Anterior cingulate cortex (tissue), 58 donors: Measurements from ENCODE around the gene ARPIN.
"Not testable (repeated sequence)": the region's sequence is repeated elsewhere in the genome, so short reads cannot be mapped to it uniquely, and the experiment has no call there.

Source experiments
- DNase-seq, 58 donors: peaks; one replicate each; lab custom pipeline; 2025; lab: John Stamatoyannopoulos, UW

Gene ARPIN

DNA sequence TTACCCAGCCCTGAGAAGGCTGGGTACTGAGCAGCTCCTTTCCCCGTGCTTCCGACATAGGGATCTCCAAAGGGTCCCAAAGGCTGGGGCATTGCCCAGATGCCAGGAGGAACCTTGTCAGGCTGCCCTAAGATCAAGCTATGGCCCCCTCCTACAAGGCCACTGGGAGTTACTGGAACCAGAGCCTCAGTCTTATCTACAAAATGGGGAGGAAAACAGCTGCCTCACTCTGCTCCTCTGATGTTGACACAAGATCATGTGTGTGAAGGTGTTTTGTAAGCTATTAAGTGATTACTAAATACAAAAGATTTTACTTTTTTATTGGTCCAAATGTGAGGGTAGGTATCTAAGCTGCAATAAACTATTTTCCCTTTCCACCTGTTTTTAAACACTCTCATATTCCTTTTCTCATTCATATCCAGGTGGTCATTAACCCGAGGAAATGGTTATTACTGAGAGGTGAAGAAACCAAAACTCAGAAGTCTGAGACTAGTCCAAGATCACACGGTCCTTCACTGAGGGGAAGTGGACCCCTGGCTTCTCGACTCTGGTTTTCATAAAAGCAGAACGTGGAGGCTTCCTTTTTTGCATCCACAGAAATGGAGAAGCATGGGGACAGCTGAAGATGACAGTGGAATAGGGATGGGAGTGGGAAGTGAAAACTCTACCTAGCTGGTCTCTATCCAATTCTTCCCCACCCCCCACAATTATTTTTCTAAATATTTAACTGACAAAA lies 1.7 kb downstream of the ARPIN start:
- DNase-seq, result no peak

DNA sequence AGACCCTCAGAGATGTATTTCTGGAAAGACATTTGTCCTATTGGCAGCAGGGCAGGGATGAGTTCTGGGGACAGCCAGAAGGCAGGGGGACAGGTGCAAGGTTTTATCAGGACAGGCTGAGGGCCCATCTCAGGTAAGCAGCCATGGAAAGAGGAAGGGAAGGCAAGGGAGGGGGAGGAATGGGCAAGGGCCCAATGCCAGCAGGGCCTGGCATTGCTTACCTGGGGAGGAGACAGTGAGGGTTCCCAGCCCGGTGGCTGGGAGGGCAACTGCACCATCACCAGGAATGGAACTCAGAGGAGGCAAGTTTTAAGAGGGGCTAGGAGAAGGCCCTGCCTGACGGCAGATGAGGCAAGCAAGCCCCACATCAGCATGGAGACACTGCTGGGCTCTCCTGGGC lies 3.1 kb downstream of the ARPIN start:
- DNase-seq, result no peak

GRCh38 chr15:89908226-89908625 lies 4.5 kb downstream of the ARPIN start:
- DNase-seq, result no peak

DNA sequence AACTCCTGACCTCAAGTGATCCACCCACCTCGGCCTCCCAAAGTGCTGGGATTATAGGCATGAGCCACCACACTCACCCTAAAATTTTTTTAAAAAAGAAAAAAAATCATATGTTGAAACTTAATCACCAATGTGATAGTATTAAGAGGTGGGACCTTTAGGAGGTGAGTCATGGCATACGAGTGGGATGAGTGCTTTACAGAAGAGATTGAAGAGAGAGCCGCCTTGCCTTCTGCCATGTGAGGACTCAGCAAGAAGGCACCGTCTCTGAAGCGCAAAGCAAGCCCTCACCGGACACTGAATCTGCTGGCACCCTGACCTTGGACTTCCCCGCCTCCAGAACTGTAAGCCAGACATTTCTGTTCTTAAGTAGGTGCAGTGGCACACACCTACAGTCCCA lies 5.5 kb downstream of the ARPIN start:
- DNase-seq, result no peak

DNA sequence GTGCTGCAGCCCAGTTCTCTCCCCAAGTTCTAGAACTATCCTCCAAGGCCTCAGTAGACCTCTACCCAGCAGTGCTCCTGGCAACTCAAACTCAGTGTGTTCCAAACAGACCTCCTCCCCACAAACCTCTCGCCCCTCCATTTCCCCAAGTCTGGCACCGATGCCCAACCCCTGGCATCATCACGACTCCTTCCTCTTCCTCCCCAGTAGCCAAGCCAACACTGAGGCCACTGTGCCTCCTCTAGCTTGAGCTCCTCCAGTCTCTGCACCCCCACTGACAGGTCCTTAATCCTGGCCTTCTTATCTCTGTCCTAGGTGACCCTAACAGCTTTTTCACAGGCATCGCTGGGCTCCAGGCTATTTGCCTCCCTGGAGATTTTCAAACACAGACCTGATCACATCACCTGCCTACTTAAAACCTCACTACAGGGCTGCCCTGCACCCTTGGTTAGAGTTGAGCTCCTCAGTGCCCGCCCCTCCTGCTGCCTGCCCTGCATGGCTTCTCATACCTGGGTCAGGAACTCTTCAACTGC lies 6.8 kb downstream of the ARPIN start:
- DNase-seq, result no peak

DNA sequence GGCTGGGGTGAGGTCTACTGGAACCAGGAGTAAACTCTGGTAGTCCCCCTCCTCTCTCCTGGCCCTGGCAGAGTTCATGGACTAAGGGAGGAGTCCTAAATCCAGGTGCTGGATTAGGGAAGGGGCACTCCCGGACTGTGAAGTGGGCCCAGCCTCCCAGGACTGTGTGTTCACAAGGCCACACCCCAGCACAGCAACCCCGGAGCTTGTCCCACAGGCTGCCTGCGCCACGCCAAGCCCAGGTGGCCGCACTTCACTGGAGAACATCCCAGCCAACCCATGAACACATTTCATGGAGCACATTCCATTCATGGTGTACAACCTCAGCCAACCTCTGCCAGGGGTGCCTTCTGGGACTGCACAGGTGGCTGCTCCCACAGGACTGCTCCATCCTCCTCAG lies 8.2 kb downstream of the ARPIN start:
- no peak for DNase-seq

DNA sequence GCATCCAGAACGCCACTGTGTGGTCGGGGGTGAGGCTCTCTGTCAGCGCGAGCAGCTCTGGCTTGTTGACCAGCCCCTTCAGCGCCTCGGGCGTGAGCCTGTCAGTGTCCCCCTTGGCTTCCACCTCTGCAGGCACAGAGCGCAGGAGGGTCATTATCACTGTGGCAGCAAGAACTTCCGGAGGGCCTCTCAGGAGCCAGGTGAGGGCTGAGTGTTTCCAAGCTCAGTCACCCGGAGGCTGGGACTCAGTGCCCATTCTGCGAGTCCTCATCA lies 9.0 kb downstream of the ARPIN start:
- DNase-seq, result no peak

DNA sequence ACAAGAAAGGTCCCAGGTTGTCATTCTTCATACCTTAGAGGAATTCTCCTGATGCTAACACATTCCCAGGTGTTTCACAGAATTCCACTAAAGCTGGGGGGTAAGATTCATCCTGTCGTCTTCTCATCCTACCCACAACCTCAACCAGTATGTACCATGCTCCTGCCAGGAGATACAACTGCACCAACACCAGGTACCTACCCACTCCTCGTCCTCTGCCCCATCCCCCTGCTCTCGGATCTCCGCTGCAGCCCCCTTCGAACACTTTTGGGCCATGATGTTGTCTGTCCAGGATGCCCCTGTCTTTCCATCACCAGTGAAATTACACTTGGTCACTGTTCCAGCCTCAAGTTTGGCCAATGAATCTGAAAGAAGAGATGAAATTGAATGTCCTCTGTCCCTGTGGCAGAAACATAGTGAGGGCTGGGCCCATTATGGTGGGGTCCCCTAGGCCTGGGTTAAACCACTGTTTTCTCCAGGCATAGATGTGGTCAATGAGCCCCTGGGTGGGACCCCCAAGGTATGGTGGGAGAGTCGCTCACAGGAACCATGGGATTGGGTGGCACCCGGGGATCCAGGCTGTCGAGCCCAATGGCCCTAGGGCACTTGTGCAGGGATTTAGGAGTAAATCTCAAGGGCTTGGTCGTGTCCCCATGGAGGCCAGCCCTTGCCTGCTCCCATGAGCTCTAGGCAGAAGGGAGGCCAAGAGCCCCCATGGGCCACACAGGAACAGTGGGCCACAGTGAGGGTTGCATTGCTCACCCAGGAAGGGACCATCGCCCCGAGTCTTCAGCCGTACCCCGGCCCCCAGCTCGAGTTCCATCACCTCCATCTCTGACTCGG lies 9.5 kb downstream of the ARPIN start:
- DNase-seq, result no peak

DNA sequence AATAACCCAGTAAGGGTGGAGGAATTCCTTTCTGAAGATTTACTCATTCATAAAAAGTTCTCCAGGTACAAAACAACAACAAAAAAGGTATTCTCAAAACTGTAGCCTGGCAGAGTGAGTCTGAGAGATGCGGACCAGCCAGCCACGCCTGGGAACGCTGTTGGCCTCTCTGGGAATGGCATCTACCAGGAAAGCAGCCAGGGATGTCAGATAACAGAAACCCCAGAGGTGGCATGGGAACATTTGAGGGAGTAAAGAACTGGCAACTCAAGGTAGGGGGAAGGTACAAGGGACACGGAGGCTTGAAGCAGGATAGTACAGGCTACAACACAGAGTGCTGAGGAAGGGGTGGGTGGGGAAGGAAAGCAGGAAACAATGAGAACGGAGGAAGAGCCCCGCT lies 11.9 kb downstream of the ARPIN start:
- DNase-seq, result no peak

DNA sequence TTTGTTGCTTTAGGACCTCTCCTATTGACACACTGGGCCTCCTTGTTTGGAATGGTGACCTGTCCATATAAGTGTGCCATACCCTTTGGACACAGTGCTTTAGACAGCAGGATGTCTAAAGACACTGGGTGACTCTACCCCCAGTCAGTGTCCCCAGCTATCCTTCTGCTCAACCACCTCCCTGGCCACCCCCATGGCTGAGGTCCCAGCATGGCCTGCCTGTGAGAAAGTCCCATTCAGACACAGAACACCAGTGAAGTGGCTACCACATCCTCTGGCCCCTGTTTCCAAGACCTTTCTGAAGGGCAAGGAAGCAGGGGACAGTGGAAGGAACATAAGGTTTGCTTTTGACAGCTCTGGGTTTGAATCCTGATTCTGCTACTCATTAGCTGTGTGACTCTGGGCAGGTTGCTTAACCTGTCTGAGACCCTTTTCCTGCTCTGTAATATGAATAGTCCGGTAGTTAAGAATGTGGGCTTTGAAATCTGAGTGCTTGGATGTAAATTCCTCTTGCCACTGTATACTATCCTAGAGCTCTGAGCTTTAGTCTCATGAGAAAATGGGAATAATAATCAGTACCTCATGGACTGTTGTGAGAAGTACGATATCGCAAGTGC lies 12.7 kb downstream of the ARPIN start:
- DNase-seq, result no peak

DNA sequence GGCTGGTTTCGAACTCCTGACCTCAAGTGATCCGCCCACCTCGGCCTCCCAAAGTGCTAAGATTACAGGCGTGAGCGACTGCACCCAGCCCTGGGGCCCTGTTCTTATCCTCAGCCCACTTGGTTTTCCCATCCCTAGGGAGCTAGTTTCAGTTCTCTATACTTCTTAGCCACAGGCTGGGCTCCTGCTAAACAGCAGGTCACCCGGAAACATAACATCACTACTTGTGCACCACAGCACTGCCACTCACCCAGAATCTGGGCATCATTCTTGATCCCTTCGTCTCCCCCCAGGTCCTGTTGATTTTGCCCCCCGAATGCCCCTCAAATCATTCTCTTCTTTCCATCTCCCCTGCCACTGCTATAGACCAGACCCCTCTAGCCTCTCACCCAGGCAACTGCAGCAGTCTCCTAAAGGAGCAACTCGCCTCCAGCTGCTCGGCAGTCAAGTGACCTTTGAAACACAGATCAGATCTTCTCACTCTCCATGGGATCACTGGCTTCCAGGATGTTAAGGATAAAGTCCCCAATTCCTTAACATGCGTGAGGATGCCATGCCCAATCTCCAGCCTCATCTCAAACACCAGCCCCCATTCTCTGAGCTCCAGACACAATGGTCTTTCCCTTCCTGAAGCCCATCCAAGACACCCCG lies 13.3 kb downstream of the ARPIN start:
- DNase-seq, result no peak

DNA sequence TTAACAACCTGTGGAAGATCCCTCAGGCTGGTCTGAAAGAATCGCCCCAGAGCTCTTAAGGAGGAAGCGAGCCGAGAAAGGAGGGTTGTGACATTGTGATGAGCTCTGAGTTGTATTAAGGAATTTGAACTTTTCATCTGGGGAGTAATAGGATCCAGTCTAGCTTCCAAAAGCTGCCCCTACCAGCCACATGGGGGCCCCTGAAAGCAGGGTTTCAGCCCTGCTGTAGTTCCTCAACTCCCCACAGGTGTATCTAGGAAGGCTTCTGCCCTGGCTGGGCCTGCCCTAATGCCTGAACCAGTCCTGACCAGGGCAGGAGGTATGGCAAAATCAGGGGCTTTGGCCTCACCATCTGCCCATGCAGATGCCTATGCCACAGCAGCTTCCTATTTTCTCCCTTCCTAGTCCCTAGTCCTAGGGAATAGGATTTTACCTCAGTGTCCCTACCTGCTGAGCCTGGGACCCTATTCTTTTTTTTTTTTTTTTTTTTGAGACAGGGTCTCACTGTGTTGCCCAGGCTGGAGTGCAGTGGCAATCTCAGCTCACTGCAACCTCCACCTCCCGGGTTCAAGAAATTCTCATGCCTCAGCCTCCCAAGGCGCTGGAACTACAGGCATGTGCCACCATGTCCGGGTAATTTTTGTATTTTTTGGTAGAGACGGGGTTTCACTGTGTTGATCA lies 14.0 kb downstream of the ARPIN start:
- DNase-seq, result peak in 10 of 58 donors; percentile 4 to 22 (median 7)

DNA sequence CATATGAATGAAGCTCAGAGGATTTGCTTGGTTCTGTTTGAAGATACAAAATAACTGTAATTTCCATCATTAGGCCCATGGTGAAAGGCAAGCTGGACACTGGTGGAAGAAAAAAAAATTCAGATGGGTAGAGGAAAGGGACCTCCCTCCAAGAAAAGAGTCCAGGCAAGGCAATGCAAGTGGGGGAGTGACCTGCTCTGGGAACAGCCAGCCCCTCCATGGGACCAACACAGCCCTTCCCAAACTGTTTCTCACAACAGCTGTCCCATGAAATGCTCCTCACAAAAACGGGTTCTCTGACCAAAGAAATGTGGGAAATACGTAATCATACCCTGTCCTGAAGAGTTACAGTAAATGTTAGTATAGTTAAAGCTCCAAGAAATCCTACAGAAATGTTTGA lies 14.6 kb downstream of the ARPIN start:
- DNase-seq, result no peak

GRCh38 chr15:89893696-89894447 lies 18.9 kb downstream of the ARPIN start, which contains the start of gene AP3S2:
TSS of gene AP3S2 (minus strand) at chr15:89893994. CDS start at chr15:89893949, 45 bp downstream.
- DNase-seq, result peak; percentile 58 to 95 (median 87)

DNA sequence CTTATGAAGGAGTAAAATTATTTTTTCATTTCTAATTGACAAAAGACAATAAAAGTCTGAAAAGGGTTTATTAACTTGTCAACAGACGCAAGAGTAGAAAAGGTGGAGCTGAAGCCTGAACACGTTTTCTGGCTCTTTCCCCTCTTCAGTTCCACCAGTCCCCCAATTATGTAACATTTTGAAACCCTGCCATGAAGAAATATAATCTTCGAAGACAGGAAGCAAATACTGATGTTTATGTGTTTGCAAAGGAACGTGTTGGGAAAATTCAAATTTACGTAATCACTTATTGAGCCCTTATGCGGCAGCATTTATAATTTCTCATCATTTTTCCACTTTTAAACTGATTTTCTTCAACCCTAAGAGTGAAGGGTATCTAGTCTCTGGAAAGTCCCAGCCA lies 19.7 kb downstream of the ARPIN start:
- DNase-seq, result no peak

DNA sequence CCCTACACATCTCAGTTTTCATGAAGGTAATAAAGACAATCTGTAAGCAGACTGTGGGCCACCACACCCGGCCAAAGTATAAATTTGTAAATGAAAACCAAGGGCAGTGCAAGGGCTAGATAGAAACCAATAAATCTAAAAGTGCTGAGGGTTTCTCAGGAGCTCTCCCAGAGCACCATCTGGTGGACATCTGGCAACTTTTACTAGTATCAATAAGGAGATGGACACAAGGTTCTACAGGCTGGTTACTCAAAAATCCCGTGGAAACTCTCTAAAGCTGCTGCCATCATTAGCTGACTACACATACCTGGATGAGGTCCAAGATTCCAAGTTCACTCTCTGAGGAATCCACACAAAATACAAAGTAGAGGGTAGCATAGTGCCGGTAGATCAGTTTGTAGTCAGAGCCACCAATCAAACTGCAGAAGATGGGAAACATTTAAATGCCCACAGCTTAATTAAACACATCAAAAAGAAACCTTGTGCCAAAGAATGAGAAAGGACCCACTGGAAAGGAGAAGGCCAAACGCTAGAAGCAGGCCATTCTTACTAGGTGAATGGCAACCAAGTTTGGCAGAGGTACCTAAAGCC lies 24.4 kb downstream of the ARPIN start:
- no peak for DNase-seq

- DNase-seq, result no peak
Measured at GRCh38 chr15:89885611-89886010, 27.1 kb downstream of the ARPIN start.

DNA sequence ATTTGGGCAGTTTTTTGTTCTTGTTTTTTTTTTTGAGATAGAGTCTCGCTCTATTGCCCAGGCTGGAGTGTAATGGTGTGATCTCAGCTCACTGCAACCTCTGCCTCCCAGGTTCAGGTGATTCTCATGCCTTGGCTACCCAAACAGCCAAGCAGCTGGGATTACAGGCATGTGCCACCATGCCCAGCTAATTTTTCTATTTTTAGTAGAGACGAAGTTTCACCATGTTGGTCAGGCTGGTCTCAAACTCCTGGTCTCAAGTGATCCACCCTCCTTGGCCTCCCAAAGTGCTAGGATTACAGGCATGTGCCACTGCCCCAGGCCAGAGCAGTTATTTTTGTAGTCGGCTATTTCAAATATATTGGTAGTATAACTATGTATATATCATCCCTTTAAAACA lies 27.6 kb downstream of the ARPIN start:
- not testable (repeated sequence) for DNase-seq

GRCh38 chr15:89883518-89883917 lies 29.2 kb downstream of the ARPIN start:
- no peak for DNase-seq
